ENCODE results near the gene MKNK2.

MKNK2 gene

DNA sequence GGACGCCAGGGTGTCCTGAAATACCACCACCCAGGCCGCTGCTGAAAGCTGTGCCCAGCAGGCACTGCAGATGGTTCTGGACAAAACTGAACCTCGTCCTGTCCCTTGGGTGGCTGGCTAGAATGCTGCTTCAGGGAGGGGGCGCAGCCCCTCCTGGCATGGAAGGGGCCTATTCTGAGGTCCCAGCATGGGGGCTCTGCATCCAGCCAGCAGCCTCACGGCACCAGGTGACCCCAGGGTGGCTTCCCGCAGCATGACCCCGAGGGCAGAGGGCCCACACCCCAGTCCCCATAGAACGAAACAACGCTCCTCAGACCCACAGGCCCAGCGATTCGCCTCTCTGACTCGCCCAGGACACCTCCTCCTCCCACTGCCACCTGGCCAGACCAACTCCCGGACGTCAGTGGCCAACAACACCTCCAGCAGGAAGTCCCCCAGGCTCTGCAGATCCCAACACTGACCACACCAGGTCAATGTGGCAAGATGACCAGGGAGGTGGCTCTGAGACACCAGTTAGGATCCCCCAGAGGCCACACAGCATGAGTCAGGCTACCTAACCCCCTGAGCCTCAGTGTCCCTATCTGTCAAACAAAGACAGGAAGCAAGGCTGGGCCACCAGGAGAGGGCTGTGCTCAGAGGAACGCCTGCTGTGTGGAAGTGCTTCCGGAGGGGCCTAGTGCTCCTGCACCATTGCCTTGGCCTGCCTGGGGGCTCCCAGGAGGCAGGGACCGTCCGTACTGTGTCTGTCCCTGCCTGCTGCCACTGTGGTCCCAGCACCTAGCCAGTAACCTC is 6.1 kb downstream of the MKNK2 start:
- Histone ChIP-seq H3K9me3 (replicated peaks; ENCODE audit: low read length) (no peaks in the 10 kb centered on the region), H3K4me3 (ENCODE audit: low read length) (no peak overlapping the region), H3K9ac (ENCODE audit: low read depth, low read length) (no peak overlapping the region), H3K4me2 (ENCODE audit: low read length) (no peak overlapping the region), H3K27me3 (ENCODE audit: control insufficient read depth, insufficient read depth, low read length) (no peaks in the 10 kb centered on the region), H3K4me1 (ENCODE audit: control insufficient read depth, insufficient read depth, low read length) (peaks cover 47% of the 10 kb centered on the region), H3K36me3 (ENCODE audit: insufficient read depth, low read length) (peaks cover 66% of the 10 kb centered on the region)

DNA sequence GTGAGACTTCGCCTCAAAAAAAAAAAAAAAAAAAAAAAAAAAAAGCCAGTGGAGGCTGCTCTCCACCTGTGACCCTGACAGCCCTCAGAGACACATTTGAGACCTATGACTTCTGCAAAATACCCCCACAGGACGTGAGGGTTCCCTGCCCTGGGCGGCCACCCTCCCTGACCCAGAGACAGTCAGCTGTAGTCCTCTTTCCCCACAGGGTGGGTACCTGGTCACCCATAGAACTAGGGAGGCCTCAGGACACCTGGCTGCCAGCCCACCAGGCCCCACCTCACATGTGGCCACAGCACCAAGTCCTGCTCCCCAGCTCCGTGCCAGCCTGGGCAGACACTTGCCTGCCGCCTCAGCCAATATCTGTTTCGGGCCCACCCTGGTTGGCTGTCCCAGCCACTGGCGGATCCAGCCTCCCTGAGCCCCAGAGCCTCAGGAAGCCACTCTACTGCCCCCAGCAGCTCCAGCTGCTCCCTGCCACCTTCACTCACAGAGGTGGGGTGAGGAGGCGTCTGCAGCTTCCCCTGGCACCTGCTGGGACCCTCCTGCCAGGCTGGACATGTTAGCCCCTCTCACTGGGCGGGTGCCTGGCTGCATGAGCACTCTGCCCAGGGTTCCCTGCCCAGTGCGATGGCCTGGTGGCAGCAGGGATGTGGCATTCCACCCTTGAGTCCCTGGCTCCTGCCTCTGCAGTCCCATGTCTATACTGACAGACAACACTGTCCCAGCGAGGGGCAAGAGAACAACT is 6.9 kb downstream of the MKNK2 start:
- H3K27me3 ChIP-seq (ENCODE audit: control insufficient read depth, insufficient read depth, low read length): no peaks in the 10 kb centered on the region
- no peak overlapping the region for H3K9ac ChIP-seq (ENCODE audit: low read depth, low read length)
- H3K4me2 ChIP-seq (ENCODE audit: low read length): no peak overlapping the region
- H3K4me1 ChIP-seq (ENCODE audit: control insufficient read depth, insufficient read depth, low read length): peaks cover 41% of the 10 kb centered on the region
- H3K4me3 ChIP-seq (ENCODE audit: low read length): no peak overlapping the region
- H3K36me3 ChIP-seq (ENCODE audit: insufficient read depth, low read length): peaks cover 72% of the 10 kb centered on the region
- H3K9me3 ChIP-seq (replicated peaks; ENCODE audit: low read length): no peaks in the 10 kb centered on the region

DNA sequence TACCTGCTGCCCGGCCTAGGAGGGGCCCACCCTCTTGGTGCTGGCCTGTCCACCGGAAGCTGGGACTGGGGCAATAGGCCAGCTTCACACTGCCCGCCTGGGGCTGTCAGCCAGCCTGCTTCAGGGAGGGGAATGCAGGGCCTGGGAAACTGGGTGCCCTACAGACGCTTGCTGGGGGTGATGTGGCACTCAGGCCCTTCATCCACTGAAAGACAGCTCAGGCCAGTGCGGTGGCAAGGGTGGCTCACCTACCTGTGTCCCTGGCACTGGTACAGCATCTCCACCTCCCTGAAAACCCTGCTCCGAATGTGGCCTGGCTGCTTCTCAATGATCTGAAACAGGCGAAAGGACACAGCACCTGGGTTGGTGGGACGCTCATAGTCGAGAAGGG is 7.8 kb downstream of the MKNK2 start:
- Histone ChIP-seq H3K4me1 (ENCODE audit: control insufficient read depth, insufficient read depth, low read length) (peaks cover 32% of the 10 kb centered on the region), H3K4me2 (ENCODE audit: low read length) (no peak overlapping the region), H3K9me3 (replicated peaks; ENCODE audit: low read length) (no peaks in the 10 kb centered on the region), H3K36me3 (ENCODE audit: insufficient read depth, low read length) (peaks cover 75% of the 10 kb centered on the region), H3K27me3 (ENCODE audit: control insufficient read depth, insufficient read depth, low read length) (no peaks in the 10 kb centered on the region), H3K4me3 (ENCODE audit: low read length) (no peak overlapping the region), H3K9ac (ENCODE audit: low read depth, low read length) (no peak overlapping the region)

DNA sequence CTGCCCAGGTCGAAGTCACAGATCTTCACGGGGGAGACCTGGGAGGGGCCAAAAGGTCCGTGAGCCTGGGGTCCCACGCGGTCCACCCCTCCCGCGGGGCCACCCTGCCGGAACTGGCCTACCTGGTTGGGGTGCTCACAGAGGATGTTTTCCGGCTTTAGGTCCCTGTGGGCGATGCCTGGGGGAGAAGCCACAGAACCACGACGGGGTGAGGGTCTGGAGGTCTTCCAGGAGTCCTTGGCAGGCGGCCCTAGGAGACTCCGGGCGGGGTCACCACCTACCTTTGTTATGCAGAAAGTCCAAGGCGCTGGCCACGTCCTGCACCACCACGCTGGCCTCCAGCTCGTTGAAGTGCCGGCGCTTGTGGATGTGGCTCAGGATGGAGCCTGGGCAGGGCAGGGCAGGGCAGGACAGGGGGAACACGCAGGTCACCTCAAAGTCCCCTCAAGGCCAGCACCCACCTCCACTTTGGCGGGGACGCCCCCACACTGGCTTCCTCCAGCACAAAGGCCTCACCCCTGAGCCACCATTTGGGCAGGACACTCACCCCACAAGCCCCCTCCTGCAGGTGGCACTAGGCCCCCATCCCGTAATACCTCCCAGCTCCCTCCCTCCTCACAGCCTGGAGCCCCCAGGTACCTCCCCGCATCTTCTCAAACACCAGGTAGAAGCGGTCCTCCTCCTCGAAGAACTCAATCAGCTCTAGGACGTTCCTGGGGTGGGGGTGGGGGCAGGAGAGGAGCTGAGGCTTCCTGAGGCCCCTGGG is 8.4 kb downstream of the MKNK2 start:
- H3K4me1 ChIP-seq (ENCODE audit: control insufficient read depth, insufficient read depth, low read length): peaks cover 26% of the 10 kb centered on the region
- peak overlapping the region; percentile 45 for H3K9ac ChIP-seq (ENCODE audit: low read depth, low read length)
- peak overlapping the region; percentile 45 for H3K4me2 ChIP-seq (ENCODE audit: low read length)
- H3K27me3 ChIP-seq (ENCODE audit: control insufficient read depth, insufficient read depth, low read length): no peaks in the 10 kb centered on the region
- no peaks in the 10 kb centered on the region for H3K9me3 ChIP-seq (replicated peaks; ENCODE audit: low read length)
- peaks cover 77% of the 10 kb centered on the region for H3K36me3 ChIP-seq (ENCODE audit: insufficient read depth, low read length)
- H3K4me3 ChIP-seq (ENCODE audit: low read length): no peak overlapping the region

DNA sequence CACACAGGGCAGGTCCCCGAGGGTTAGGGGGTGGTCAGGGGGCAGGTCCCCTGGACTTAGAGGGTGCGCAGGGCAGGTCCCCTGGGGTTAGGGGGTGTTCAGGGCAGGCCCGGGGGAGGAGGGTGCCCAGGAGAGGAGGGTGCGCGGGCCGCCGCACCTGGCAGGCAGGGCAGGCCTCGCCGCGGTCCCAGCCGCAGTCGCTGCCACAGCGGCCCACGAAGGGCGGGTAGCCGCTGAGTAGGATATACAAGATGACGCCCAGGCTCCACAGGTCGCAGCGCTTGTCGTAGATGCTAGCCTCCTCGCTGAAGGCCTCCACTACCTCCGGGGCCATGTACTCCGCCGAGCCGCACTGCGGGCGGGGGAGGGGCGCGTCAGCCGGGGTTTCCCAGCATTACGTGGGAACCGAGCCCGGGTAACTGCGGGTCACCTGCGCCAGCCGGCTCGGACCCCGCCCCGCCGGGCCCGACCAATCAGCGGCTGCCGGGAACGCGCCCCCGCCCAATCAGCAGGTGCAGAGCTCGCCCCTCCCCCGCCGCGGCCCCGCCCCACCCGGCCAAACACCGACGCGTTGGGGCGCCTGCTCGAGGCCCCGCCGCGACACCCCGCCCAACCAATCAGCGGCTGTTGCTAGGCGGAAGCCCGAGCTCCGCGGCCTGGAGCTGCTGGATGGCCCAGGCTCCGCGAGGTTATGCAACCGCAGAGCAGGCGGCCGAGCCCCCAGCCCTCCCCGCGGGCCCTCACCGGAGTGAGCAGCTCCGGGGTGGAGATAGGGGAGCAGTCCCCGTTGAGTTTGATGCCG is 9.2 kb downstream of the MKNK2 start:
- Histone ChIP-seq H3K4me1 (ENCODE audit: control insufficient read depth, insufficient read depth, low read length) (peaks cover 18% of the 10 kb centered on the region), H3K9me3 (replicated peaks; ENCODE audit: low read length) (no peaks in the 10 kb centered on the region), H3K36me3 (ENCODE audit: insufficient read depth, low read length) (peaks cover 77% of the 10 kb centered on the region), H3K4me2 (ENCODE audit: low read length) (peak overlapping the region; percentile 45), H3K9ac (ENCODE audit: low read depth, low read length) (peak overlapping the region; percentile 45), H3K4me3 (ENCODE audit: low read length) (no peak overlapping the region), H3K27me3 (ENCODE audit: control insufficient read depth, insufficient read depth, low read length) (no peaks in the 10 kb centered on the region)

DNA sequence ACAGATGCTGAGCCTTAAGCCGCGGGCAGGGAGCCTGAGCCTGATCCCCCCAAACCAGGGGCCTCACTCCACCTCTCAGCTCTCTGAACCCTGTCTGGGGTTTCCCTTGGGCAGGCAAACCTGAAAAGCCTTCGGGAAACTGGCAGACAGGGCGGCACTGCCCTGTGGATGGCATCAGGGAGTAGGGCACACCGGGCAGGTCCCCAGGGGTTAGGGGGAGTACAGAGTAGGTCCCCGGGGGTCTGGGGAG is 9.7 kb downstream of the MKNK2 start:
- Histone ChIP-seq H3K4me3 (ENCODE audit: low read length) (no peak overlapping the region), H3K9ac (ENCODE audit: low read depth, low read length) (no peak overlapping the region), H3K9me3 (replicated peaks; ENCODE audit: low read length) (no peaks in the 10 kb centered on the region), H3K36me3 (ENCODE audit: insufficient read depth, low read length) (peaks cover 72% of the 10 kb centered on the region), H3K27me3 (ENCODE audit: control insufficient read depth, insufficient read depth, low read length) (no peaks in the 10 kb centered on the region), H3K4me2 (ENCODE audit: low read length) (no peak overlapping the region), H3K4me1 (ENCODE audit: control insufficient read depth, insufficient read depth, low read length) (peaks cover 17% of the 10 kb centered on the region)

DNA sequence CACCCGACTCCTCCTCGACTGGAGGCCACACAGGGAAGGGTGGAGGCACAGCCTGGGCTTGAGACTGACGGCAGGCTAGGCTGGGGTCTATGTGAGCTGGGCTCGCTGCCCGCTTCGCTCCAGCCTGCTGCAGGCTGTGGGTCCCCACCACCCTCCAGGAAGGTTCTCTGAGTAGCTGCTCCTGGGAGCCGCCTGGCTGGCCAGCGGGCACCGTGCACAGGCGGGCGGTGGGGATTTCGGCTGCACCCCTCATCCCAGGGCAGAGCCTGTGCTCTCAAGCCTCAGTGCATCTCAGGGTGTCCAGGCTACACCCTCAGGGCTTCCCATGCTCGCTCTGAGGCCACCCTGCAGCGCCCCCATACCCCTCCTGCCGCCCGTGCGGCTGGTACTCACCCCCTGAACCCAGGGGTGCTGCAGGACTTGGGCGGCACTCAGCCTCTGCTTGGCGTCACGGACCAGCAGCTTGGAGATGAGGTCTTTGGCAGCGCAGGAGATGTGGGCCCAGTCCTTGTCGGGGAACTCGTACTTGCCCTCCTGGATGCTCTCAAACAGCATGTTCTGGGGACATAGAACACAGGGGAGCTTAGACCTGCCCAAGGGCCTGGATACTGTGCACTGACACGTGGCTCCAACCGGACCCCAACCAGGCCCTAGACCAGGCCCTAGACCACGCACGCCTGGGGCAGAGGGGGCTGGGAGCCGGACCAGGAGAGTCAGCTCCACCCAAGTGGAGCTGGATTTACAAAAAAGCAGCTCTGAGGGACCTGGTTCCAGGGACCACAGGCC is 10.2 kb downstream of the MKNK2 start:
- Histone ChIP-seq H3K4me2 (ENCODE audit: low read length) (no peak overlapping the region), H3K4me3 (ENCODE audit: low read length) (no peak overlapping the region), H3K9ac (ENCODE audit: low read depth, low read length) (no peak overlapping the region), H3K36me3 (ENCODE audit: insufficient read depth, low read length) (peaks cover 69% of the 10 kb centered on the region), H3K27me3 (ENCODE audit: control insufficient read depth, insufficient read depth, low read length) (no peaks in the 10 kb centered on the region), H3K9me3 (replicated peaks; ENCODE audit: low read length) (peaks cover under 1% of the 10 kb centered on the region), H3K4me1 (ENCODE audit: control insufficient read depth, insufficient read depth, low read length) (peaks cover 17% of the 10 kb centered on the region)

DNA sequence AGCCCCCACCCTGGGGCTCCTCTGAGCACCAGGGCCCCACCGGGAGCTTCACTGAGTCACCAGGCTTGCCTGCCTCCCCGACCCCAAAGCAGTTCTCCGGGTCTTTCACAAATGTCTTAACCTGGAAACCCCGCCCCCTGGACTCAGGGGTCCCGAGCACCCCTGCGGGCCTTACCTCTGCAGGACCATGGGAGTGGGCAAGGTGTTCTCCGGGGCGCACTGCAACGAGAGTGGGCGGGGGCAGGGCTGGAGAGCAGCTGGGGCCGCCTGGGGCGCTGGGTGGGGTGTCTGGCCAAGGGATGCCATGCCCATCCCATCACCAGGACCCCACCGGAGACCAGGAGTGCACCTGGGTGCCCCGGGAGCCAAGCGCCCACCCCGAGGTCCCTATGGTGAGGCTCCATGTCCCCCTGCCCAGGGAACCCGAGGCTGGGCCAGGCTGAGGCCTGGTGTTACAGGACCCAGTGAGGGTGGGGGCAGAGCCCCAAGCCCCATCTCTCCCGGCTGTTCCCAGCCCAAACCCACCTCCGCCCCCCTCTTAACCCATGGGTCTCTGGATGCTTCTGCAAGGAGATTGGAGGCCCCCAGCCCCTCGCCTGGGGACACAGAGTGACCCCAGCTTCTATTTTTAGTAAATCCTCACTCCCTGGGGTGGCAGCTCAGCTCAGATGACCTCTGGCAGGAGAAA is 10.9 kb downstream of the MKNK2 start:
- Histone ChIP-seq H3K9me3 (replicated peaks; ENCODE audit: low read length) (peaks cover 8% of the 10 kb centered on the region), H3K9ac (ENCODE audit: low read depth, low read length) (no peak overlapping the region), H3K4me1 (ENCODE audit: control insufficient read depth, insufficient read depth, low read length) (peaks cover 17% of the 10 kb centered on the region), H3K4me2 (ENCODE audit: low read length) (no peak overlapping the region), H3K4me3 (ENCODE audit: low read length) (no peak overlapping the region), H3K27me3 (ENCODE audit: control insufficient read depth, insufficient read depth, low read length) (no peaks in the 10 kb centered on the region), H3K36me3 (ENCODE audit: insufficient read depth, low read length) (peaks cover 62% of the 10 kb centered on the region)

DNA sequence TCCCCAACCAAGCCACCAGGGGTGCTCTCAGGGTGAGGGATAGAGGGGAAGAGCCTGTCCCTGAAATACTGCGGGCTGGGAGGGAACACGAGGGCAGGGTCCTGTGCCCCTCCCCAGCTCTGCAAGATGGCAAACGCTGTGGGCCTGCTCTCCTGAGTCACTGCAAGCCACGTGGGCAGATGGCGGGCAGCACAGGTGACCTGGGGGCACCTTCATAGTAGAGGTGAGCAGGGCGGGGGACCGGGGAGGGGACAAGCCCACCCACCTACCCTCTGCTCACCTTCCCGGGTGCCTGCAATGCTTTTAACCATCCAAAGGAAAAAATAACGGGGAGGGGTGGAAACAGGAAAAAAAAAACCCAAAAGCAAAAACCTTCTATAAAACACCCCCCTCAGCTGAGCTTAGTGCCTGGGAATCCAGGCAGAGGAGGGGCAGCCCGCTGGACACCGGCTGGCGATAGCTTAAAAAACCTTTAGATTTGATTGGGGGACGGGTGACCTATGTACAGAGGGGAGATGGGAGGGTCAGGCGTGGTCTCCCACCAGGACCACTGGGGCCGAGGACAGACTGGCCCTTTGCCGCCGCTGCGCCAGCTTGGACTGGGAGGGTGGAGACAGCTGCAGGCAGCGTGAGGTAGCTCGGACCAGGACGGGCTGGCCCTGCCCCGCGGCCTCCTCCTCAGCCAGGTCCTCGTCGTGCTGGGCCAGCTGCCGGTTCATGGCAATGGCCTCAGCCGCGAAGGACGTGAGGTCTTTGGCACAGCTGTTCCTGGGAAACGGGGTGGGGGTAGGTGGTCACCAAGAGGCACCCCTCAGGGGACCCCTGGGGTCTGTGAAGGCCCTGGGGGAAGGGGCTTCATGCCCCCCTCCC is 11.7 kb downstream of the MKNK2 start:
- Histone ChIP-seq H3K4me3 (ENCODE audit: low read length) (no peak overlapping the region), H3K9me3 (replicated peaks; ENCODE audit: low read length) (peaks cover 8% of the 10 kb centered on the region), H3K36me3 (ENCODE audit: insufficient read depth, low read length) (peaks cover 54% of the 10 kb centered on the region), H3K9ac (ENCODE audit: low read depth, low read length) (no peak overlapping the region), H3K4me2 (ENCODE audit: low read length) (no peak overlapping the region), H3K27me3 (ENCODE audit: control insufficient read depth, insufficient read depth, low read length) (no peaks in the 10 kb centered on the region), H3K4me1 (ENCODE audit: control insufficient read depth, insufficient read depth, low read length) (peaks cover 17% of the 10 kb centered on the region)

Measured in skeletal muscle satellite cell (primary cell).